GM12878 (cell line): Measurements from ENCODE around the gene SLC24A4.

ENCODE experiments used
- BCL3 ChIP-seq: IDR thresholded peaks from 2 replicates; pipeline ENCODE4 v1.6.1; 2011; ENCODE audit warnings: borderline replicate concordance, low read depth, mild to moderate bottlenecking, moderate library complexity, low read length; ENCODE audit not compliant: insufficient read depth, poor library complexity, severe bottlenecking
- CTCF ChIP-seq, 3 experiments: IDR thresholded peaks in 2 of 3; conservative IDR thresholded peaks in 1 of 3; 2 replicates each; pipeline ENCODE4 v1.5.1; 2011; ENCODE audit warnings: low read depth in 3 of 3, low read length in 3 of 3, mild to moderate bottlenecking in 3 of 3, control low read depth in 2 of 3, moderate library complexity in 2 of 3, inconsistent platforms in 1 of 3, mixed read lengths in 1 of 3; ENCODE audit not compliant: control insufficient read depth in 2 of 3, insufficient read depth in 1 of 3; ENCODE audit errors: extremely low read depth in 1 of 3
- MXI1 ChIP-seq: fragments of 150-350 bp; IDR thresholded peaks from 2 replicates; pipeline ENCODE4 v1.6.1; 2011; ENCODE audit warnings: low read depth, mild to moderate bottlenecking, inconsistent platforms, low read length, improper control_type of control experiment
- RAD21 ChIP-seq: IDR thresholded peaks from 2 replicates; pipeline ENCODE4 v1.6.1; 2011; ENCODE audit warnings: mild to moderate bottlenecking, low read depth, low read length, moderate library complexity; ENCODE audit not compliant: insufficient read depth
- RELA ChIP-seq: fragments of 450-650 bp; IDR thresholded peaks from 2 replicates; pipeline ENCODE4 v1.8.0; 2014; ENCODE audit warnings: borderline replicate concordance; ENCODE audit not compliant: partially characterized antibody
- SIX5 ChIP-seq: IDR thresholded peaks from 2 replicates; pipeline ENCODE4 v1.6.1; 2011; ENCODE audit warnings: mild to moderate bottlenecking, low read depth, low read length, moderate library complexity; ENCODE audit not compliant: severe bottlenecking
- TCF12 ChIP-seq: IDR thresholded peaks from 2 replicates; pipeline ENCODE4 v1.6.1; 2011; ENCODE audit warnings: low read depth, mild to moderate bottlenecking, low read length

GRCh38 chr14:92517761-92518160, 194.8 kb downstream of the SLC24A4 start:
- TF ChIP-seq BCL3 (no peak), CTCF (IDR thresholded peaks at IDR 0.05 in 2 of 3, conservative IDR thresholded peaks at IDR 0.05 in 1 of 3; ENCODE audit: control insufficient read depth in 2 of 3, extremely low read depth in 1 of 3, insufficient read depth in 1 of 3, low read depth in 3 of 3, low read length in 3 of 3) (no peak), SIX5 (no peak), RAD21 (no peak), RELA (no peak), TCF12 (no peak), MXI1 (no peak)
